Smooth muscle cell (in vitro differentiated cells): ENCODE measurements around the gene FBXW11. TPM values are rescaled to one million over a fixed set of nuclear protein-coding genes. Genes with fewer than 3 reads are reported as not detected.

Source experiments
- DNase-seq: peaks from one replicate; lab custom pipeline; 2025; ENCODE audit not compliant: unreplicated experiment; lab: John Stamatoyannopoulos, UW
- H2AFZ ChIP-seq: fragments of 200-600 bp; sonication (generic); 2 replicates; pipeline ENCODE4 v1.6.0; 2016; ENCODE audit warnings: antibody characterized with exemption, low read depth, mild to moderate bottlenecking
- H3F3A ChIP-seq: fragments of 200-600 bp; sonication (generic); 2 replicates; pipeline ENCODE4 v1.6.0; 2017; ENCODE audit warnings: antibody characterized with exemption, low read depth
- H3K27ac ChIP-seq: fragments of 200-600 bp; sonication (generic); 2 replicates; pipeline ENCODE4 v1.5.1; 2016; ENCODE audit warnings: low read depth, mild to moderate bottlenecking
- H3K27me3 ChIP-seq: fragments of 200-600 bp; sonication (generic); 2 replicates; pipeline ENCODE4 v1.6.1; 2016; ENCODE audit warnings: low read depth, mild to moderate bottlenecking
- H3K36me3 ChIP-seq: fragments of 200-600 bp; sonication (generic); 2 replicates; pipeline ENCODE4 v1.5.1; 2016; ENCODE audit warnings: low read depth
- H3K4me1 ChIP-seq: fragments of 200-600 bp; sonication (generic); 2 replicates; pipeline ENCODE4 v1.5.1; 2016; ENCODE audit warnings: low read depth
- H3K4me2 ChIP-seq: fragments of 200-600 bp; sonication (generic); 2 replicates; pipeline ENCODE4 v1.6.0; 2016; ENCODE audit warnings: mild to moderate bottlenecking
- H3K4me3 ChIP-seq: fragments of 200-600 bp; sonication (generic); 2 replicates; pipeline ENCODE4 v1.5.1; 2016; ENCODE audit warnings: mild to moderate bottlenecking
- H3K79me2 ChIP-seq: fragments of 200-600 bp; sonication (generic); 2 replicates; pipeline ENCODE4 v1.6.0; 2016; ENCODE audit warnings: low read depth, mild to moderate bottlenecking
- H3K9ac ChIP-seq: fragments of 200-600 bp; sonication (generic); 2 replicates; pipeline ENCODE4 v1.6.0; 2016; ENCODE audit warnings: low read depth
- H3K9me3 ChIP-seq: fragments of 200-600 bp; sonication (generic); replicated peaks from 2 replicates; pipeline ENCODE4 v1.5.1; 2016; ENCODE audit warnings: low read depth
- H4K20me1 ChIP-seq: fragments of 200-600 bp; sonication (generic); 2 replicates; pipeline ENCODE4 v1.6.0; 2016; ENCODE audit warnings: low read depth
- WGBS: methylation state at CpG from one replicate; pipeline ENCODE4 v1.1.7; 2016; ENCODE audit warnings: low lambda C conversion rate; 5-methylcytosine and 5-hydroxymethylcytosine counted together
- polyA plus RNA-seq: library from polyadenylated mRNA; unstranded; fragments of >200 nt; fragmentation: Nextera tagmentation; extraction: Ambion mirVana; gene quantifications from 2 replicates; pipeline ENCODE4 v1.2.1, GENCODE V29; 2016
- total RNA-seq: library from RNA; depleted of rRNA; stranded (reverse); fragments of >200 nt; gene quantifications from 2 replicates; pipeline ENCODE4 v1.2.3, GENCODE V29; 2014
- TF ChIP-seq, protein P1 (sequence below): fragments of 200-600 bp; sonication (generic); IDR thresholded peaks from 2 replicates; pipeline ENCODE4 v1.5.1; 2017; ENCODE audit warnings: borderline replicate concordance, mild to moderate bottlenecking, antibody characterized with exemption; ENCODE audit not compliant: insufficient read depth, poor library complexity, severe bottlenecking

The FBXW11 gene
- total and polyA plus RNA-seq, 2 experiments from 2014 or later = 27.4 to 83.7 TPM

DNA sequence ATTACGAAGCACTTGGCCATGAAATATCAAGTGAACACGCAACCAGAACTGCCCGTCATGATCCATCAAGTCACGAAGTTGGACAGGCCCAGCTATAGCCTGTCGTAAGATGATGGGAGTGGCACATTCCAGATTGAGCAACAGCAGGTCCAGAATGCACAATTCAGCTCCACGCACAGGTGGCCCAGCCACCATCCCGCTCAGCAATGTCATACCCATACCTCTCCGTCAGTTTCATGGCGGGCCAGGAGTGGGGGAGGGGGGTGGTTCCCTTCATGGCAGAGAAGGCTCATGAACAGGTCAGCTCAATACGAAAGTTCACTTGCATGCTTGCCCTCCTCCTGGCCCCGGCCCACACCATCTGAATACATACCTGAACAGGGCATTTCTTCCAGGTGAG is 185.9 kb downstream of the FBXW11 start:
- DNase-seq = no peak
- Histone ChIP-seq H4K20me1 (no peaks in the 10 kb centered on the region), H3F3A (no peaks in the 10 kb centered on the region), H3K36me3 (no peaks in the 10 kb centered on the region), H3K9ac (no peak overlapping the region), H3K79me2 (no peaks in the 10 kb centered on the region), H3K9me3 (no peaks in the 10 kb centered on the region), H2AFZ (no peak overlapping the region), H3K27me3 (peaks cover 12% of the 10 kb centered on the region), H3K4me3 (no peak overlapping the region), H3K4me2 (no peak overlapping the region), H3K4me1 (no peaks in the 10 kb centered on the region), H3K27ac (no peak overlapping the region)
- TF ChIP-seq, protein P1, sequence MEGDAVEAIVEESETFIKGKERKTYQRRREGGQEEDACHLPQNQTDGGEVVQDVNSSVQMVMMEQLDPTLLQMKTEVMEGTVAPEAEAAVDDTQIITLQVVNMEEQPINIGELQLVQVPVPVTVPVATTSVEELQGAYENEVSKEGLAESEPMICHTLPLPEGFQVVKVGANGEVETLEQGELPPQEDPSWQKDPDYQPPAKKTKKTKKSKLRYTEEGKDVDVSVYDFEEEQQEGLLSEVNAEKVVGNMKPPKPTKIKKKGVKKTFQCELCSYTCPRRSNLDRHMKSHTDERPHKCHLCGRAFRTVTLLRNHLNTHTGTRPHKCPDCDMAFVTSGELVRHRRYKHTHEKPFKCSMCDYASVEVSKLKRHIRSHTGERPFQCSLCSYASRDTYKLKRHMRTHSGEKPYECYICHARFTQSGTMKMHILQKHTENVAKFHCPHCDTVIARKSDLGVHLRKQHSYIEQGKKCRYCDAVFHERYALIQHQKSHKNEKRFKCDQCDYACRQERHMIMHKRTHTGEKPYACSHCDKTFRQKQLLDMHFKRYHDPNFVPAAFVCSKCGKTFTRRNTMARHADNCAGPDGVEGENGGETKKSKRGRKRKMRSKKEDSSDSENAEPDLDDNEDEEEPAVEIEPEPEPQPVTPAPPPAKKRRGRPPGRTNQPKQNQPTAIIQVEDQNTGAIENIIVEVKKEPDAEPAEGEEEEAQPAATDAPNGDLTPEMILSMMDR = no peak
- WGBS = 94% methylated on average over 11 of the region's 11 CpGs

- Histone ChIP-seq H2AFZ (no peak overlapping the region), H3K4me3 (no peak overlapping the region), H3K9ac (no peak overlapping the region), H3K9me3 (no peaks in the 10 kb centered on the region), H3K79me2 (no peaks in the 10 kb centered on the region), H4K20me1 (no peaks in the 10 kb centered on the region), H3K27me3 (peaks cover 12% of the 10 kb centered on the region), H3K36me3 (no peaks in the 10 kb centered on the region), H3K27ac (no peak overlapping the region), H3F3A (no peaks in the 10 kb centered on the region), H3K4me1 (no peaks in the 10 kb centered on the region), H3K4me2 (no peak overlapping the region)
- TF ChIP-seq, protein P1 = no peak
- 36% methylated on average over 1 of the region's 1 CpG for WGBS
- no peak for DNase-seq
These were observed 189.8 kb downstream of the FBXW11 start for GRCh38 chr5:171816666-171817065.

GRCh38 chr5:171813813-171814490 is 192.5 kb downstream of the FBXW11 start:
- Histone ChIP-seq H3K4me3 (no peak overlapping the region), H3K36me3 (no peaks in the 10 kb centered on the region), H3K9me3 (no peaks in the 10 kb centered on the region), H3K9ac (no peak overlapping the region), H4K20me1 (no peaks in the 10 kb centered on the region), H3K79me2 (no peaks in the 10 kb centered on the region), H3K4me1 (no peaks in the 10 kb centered on the region), H3F3A (no peaks in the 10 kb centered on the region), H3K27me3 (peaks cover 12% of the 10 kb centered on the region), H2AFZ (no peak overlapping the region), H3K27ac (no peak overlapping the region), H3K4me2 (no peak overlapping the region)
- DNase-seq = no peak
- TF ChIP-seq, protein P1 = no peak
- WGBS = 89% methylated on average over 7 of the region's 7 CpGs

DNA sequence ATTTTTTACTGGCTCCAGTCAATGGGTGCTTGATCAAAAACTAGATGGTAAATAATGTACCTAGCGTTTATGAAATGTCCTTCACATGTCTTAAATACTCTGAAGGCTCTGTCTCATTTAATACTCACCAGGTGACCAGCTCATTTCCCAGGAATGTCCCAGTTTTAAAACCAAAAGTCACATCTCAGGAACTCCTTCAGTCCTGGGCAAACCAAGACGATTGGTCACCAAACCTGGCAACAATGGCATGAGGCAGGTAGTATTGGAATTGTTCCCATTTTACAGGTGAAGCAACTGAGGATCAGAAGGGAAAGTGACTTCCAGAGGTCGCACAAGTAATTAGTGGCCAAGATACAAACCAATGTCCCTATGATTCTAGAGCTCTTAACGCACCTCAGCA is 193.2 kb downstream of the FBXW11 start:
- no peak overlapping the region for H3K9ac ChIP-seq
- no peak overlapping the region for H3K4me2 ChIP-seq
- no peaks in the 10 kb centered on the region for H3F3A ChIP-seq
- 88% methylated on average over 4 of the region's 4 CpGs for WGBS
- TF ChIP-seq, protein P1 = no peak
- no peak overlapping the region for H3K4me3 ChIP-seq
- no peaks in the 10 kb centered on the region for H3K36me3 ChIP-seq
- H3K27me3 ChIP-seq = peaks cover 12% of the 10 kb centered on the region
- no peak for DNase-seq
- no peaks in the 10 kb centered on the region for H4K20me1 ChIP-seq
- H2AFZ ChIP-seq = no peak overlapping the region
- no peaks in the 10 kb centered on the region for H3K79me2 ChIP-seq
- H3K4me1 ChIP-seq = no peaks in the 10 kb centered on the region
- no peak overlapping the region for H3K27ac ChIP-seq
- H3K9me3 ChIP-seq = no peaks in the 10 kb centered on the region
